Hepatocyte (in vitro differentiated cells): Measurements from ENCODE around the gene PSMD11.

ENCODE experiments used
- EZH2 ChIP-seq: fragments of 200-600 bp; sonication (generic); IDR thresholded peaks from 2 replicates; pipeline ENCODE4 v1.6.1; 2016; ENCODE audit warnings: antibody characterized with exemption, mild to moderate bottlenecking, borderline replicate concordance
- TF ChIP-seq, protein P1 (sequence below): fragments of 200-600 bp; sonication (generic); IDR thresholded peaks from 2 replicates; pipeline ENCODE4 v1.5.1; 2016; ENCODE audit warnings: antibody characterized with exemption, mild to moderate bottlenecking; ENCODE audit not compliant: poor library complexity

- no peak for TF ChIP-seq EZH2
- TF ChIP-seq, protein P1, sequence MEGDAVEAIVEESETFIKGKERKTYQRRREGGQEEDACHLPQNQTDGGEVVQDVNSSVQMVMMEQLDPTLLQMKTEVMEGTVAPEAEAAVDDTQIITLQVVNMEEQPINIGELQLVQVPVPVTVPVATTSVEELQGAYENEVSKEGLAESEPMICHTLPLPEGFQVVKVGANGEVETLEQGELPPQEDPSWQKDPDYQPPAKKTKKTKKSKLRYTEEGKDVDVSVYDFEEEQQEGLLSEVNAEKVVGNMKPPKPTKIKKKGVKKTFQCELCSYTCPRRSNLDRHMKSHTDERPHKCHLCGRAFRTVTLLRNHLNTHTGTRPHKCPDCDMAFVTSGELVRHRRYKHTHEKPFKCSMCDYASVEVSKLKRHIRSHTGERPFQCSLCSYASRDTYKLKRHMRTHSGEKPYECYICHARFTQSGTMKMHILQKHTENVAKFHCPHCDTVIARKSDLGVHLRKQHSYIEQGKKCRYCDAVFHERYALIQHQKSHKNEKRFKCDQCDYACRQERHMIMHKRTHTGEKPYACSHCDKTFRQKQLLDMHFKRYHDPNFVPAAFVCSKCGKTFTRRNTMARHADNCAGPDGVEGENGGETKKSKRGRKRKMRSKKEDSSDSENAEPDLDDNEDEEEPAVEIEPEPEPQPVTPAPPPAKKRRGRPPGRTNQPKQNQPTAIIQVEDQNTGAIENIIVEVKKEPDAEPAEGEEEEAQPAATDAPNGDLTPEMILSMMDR = no peak
Measured at GRCh38 chr17:32493976-32494513, 49.7 kb downstream of the PSMD11 start.
